HepG2 (cell line): ENCODE data around the gene SATB2. TPM values are rescaled to one million over a fixed set of nuclear protein-coding genes. Genes with fewer than 3 reads are reported as not detected.

Source experiments
- CEBPZ ChIP-seq: IDR thresholded peaks from 2 replicates; pipeline ENCODE4 v1.6.1; 2012; ENCODE audit warnings: low read length, improper control_type of control experiment
- DNMT3B ChIP-seq: conservative IDR thresholded peaks from 2 replicates; pipeline ENCODE4 v1.6.1; 2016; ENCODE audit warnings: missing biosample characterization, control low read depth
- DRAP1 ChIP-seq: IDR thresholded peaks from 2 replicates; pipeline ENCODE4 v1.6.1; 2016; ENCODE audit warnings: missing genetic modification reagents, missing compliant biosample characterization
- ETS1 ChIP-seq: sonication (generic); formaldehyde crosslinking; IDR thresholded peaks from 2 replicates; pipeline ENCODE4 v1.4.0; 2020; ENCODE audit warnings: missing genetic modification reagents
- ETV5 ChIP-seq: IDR thresholded peaks from 2 replicates; pipeline ENCODE4 v1.6.1; 2018; ENCODE audit warnings: missing biosample characterization, missing genetic modification reagents, inconsistent platforms, borderline replicate concordance
- GPBP1L1 ChIP-seq: sonication (generic); formaldehyde crosslinking; IDR thresholded peaks from 2 replicates; pipeline ENCODE4 v1.5.0; 2020; ENCODE audit warnings: mild to moderate bottlenecking, missing genetic modification reagents
- HBP1 ChIP-seq: IDR thresholded peaks from 2 replicates; pipeline ENCODE4 v1.6.1; 2016; ENCODE audit warnings: low read depth, control low read depth
- HDAC1 ChIP-seq: sonication (generic); formaldehyde crosslinking; IDR thresholded peaks from 2 replicates; pipeline ENCODE4 v1.5.1; 2020; ENCODE audit warnings: mild to moderate bottlenecking, missing genetic modification reagents
- HDAC6 ChIP-seq: fragments of 200-600 bp; sonication (generic); IDR thresholded peaks from 2 replicates; pipeline ENCODE4 v1.7.0; 2017; ENCODE audit warnings: mild to moderate bottlenecking, antibody characterized with exemption, low read length, low read depth
- NR2F6 ChIP-seq, 2 experiments: IDR thresholded peaks; 2 replicates each; pipeline ENCODE4 v1.6.1; 2016; ENCODE audit warnings: antibody characterized with exemption in 1 of 2, mild to moderate bottlenecking in 1 of 2
- PAF1 ChIP-seq: IDR thresholded peaks from 2 replicates; pipeline ENCODE4 v1.6.1; 2016; ENCODE audit warnings: missing genetic modification reagents, missing compliant biosample characterization
- PBX2 ChIP-seq: IDR thresholded peaks from 2 replicates; pipeline ENCODE4 v1.6.1; 2016; ENCODE audit warnings: control low read depth
- TCF7L2 ChIP-seq: IDR thresholded peaks from 2 replicates; pipeline ENCODE4 v1.6.1; 2011; ENCODE audit warnings: mild to moderate bottlenecking, low read depth, low read length, moderate library complexity
- XRCC5 ChIP-seq: fragments of 200-400 bp; formaldehyde crosslinking; optimal IDR thresholded peaks from 2 replicates; pipeline ENCODE3; 2017; ENCODE audit warnings: mild to moderate bottlenecking, low read length
- YY1 ChIP-seq: IDR thresholded peaks from 2 replicates; pipeline ENCODE4 v1.6.1; 2011; ENCODE audit warnings: low read length, low read depth, moderate library complexity, mild to moderate bottlenecking; ENCODE audit not compliant: insufficient read depth, insufficient replicate concordance
- ZNF563 ChIP-seq: sonication (generic); formaldehyde crosslinking; IDR thresholded peaks from 2 replicates; pipeline ENCODE4 v1.8.0; 2022; ENCODE audit warnings: mild to moderate bottlenecking, moderate library complexity, missing genetic modification reagents
- ZNF567 ChIP-seq: sonication (generic); formaldehyde crosslinking; IDR thresholded peaks from 2 replicates; pipeline ENCODE4 v1.8.1; 2023; ENCODE audit warnings: mild to moderate bottlenecking, missing genetic modification reagents, borderline replicate concordance
- ZNF616 ChIP-seq: sonication (generic); formaldehyde crosslinking; IDR thresholded peaks from 2 replicates; pipeline ENCODE4 v1.5.0; 2020; ENCODE audit warnings: low read depth, mild to moderate bottlenecking, missing genetic modification reagents
- ZNF619 ChIP-seq: sonication (generic); formaldehyde crosslinking; IDR thresholded peaks from 2 replicates; pipeline ENCODE4 v1.4.0; 2020; ENCODE audit warnings: mild to moderate bottlenecking, missing genetic modification reagents
- ZNF724P ChIP-seq: sonication (generic); formaldehyde crosslinking; IDR thresholded peaks from 2 replicates; pipeline ENCODE4 v1.8.0; 2022; ENCODE audit warnings: missing genetic modification reagents, borderline replicate concordance
- ZNF782 ChIP-seq: sonication (generic); formaldehyde crosslinking; IDR thresholded peaks from 2 replicates; pipeline ENCODE4 v1.4.0; 2020; ENCODE audit warnings: missing genetic modification reagents, mild to moderate bottlenecking, borderline replicate concordance
- ZSCAN20 ChIP-seq: sonication (generic); formaldehyde crosslinking; IDR thresholded peaks from 2 replicates; pipeline ENCODE4 v1.4.0; 2020; ENCODE audit warnings: missing genetic modification reagents, mild to moderate bottlenecking, borderline replicate concordance
- polyA plus RNA-seq, 8 experiments: library from polyadenylated mRNA; depleted of rRNA in 3 of 8; stranded (reverse) in 7 of 8; unstranded in 1 of 8; fragments of >200 nt; fragmentation: Illumina TruSeq in 4 of 8; extraction: Trizol in 4 of 8; gene quantifications; 2 replicates each; pipeline versions ENCODE4 v1.2.1 to v1.2.3, GENCODE V29; 2011 to 2016; ENCODE audit warnings: low read depth in 4 of 8, missing spikeins in 1 of 8, mixed read lengths in 1 of 8; ENCODE audit not compliant: insufficient read depth in 1 of 8
- total RNA-seq, 5 experiments: library from RNA; depleted of rRNA; stranded (reverse); fragments of >200 nt; fragmentation: Illumina TruSeq; extraction: Trizol; gene quantifications; 2 replicates each; pipeline ENCODE4 v1.2.3, GENCODE V29; 2016; ENCODE audit warnings: low read depth in 1 of 5

The SATB2 gene
- total and polyA plus RNA-seq, 2 of the 13 experiments (the other 11 are each of a cell fraction or from before 2014, with no cell fraction given), result 2.5 to 5.5 TPM

GRCh38 chr2:199458806-199459285, 1.1 kb upstream of the SATB2 start (continued):
- TF ChIP-seq NR2F6 (IDR thresholded peaks at IDR 0.05) (no peak), NR2F6 (CRISPR knock-in tag; IDR thresholded peaks at IDR 0.05) (no peak), DNMT3B (CRISPR knock-in tag) (0 out of 2 replicates have a peak, but pooled peaks have one; percentile 13), TCF7L2 (no peak), ZNF619 (CRISPR knock-in tag) (0 out of 2 replicates have a peak, but pooled peaks have one; percentile 7), HBP1 (CRISPR knock-in tag) (no peak), GPBP1L1 (CRISPR knock-in tag) (no peak), PAF1 (CRISPR knock-in tag) (no peak), ETV5 (CRISPR knock-in tag) (no peak), YY1 (no peak), ZNF616 (no peak), HDAC1 (CRISPR knock-in tag) (peak; percentile 54), ZNF724P (no peak), HDAC6 (no peak), ETS1 (0 out of 2 replicates have a peak, but pooled peaks have one; percentile 5), ZNF567 (CRISPR knock-in tag) (no peak), XRCC5 (no peak), ZSCAN20 (CRISPR knock-in tag) (0 out of 2 replicates have a peak, but pooled peaks have one; percentile 79), DRAP1 (CRISPR knock-in tag) (no peak), ZNF563 (CRISPR knock-in tag) (no peak), PBX2 (CRISPR knock-in tag) (no peak), CEBPZ (no peak), ZNF782 (CRISPR knock-in tag) (0 out of 2 replicates have a peak, but pooled peaks have one; percentile 2)
